ENCODE data around the gene KCNJ10. TPM values are rescaled to one million over a fixed set of nuclear protein-coding genes. Genes with fewer than 3 reads are reported as not detected.

The KCNJ10 gene
- total RNA-seq, 2 experiments from 2014 or later = not detected

DNA sequence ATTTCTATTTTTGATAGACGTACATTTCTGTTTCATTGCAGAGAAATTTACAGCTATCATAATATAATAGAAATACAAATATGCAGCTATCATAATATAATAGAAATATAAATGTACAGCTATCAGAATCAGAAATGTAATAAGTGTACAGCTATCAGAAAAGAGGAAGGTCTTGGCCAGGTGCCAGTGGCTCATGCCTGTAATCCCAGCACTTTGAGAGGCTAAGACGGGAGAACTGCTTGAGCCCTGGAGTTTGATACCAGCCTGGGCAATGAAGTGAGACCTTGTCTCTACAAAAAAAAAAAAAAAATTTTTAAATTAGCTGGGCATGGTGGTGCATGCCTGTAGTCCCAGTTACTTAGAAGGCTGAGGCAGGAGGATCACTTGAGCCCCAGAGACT, 76.0 kb downstream of the KCNJ10 start:
- Mint-ChIP-seq H3K27me3 (peaks cover 45% of the 10 kb centered on the region), H3K27ac (no peak overlapping the region), H3K4me1 (peaks cover 7% of the 10 kb centered on the region), H3K9me3 (ENCODE audit: low read depth) (no peaks in the 10 kb centered on the region), H3K36me3 (no peaks in the 10 kb centered on the region), H3K4me3 (no peak overlapping the region)
- CTCF ChIA-PET = interaction anchor here (0.6 to 1.7 kb wide), 3 partner anchors 12 to 324 kb away, joined by 4 to 6 read pairs (median 5); no protein-coding TSS in a partner anchor
- ATAC-seq (no peak), DNase-seq (no peak)

DNA sequence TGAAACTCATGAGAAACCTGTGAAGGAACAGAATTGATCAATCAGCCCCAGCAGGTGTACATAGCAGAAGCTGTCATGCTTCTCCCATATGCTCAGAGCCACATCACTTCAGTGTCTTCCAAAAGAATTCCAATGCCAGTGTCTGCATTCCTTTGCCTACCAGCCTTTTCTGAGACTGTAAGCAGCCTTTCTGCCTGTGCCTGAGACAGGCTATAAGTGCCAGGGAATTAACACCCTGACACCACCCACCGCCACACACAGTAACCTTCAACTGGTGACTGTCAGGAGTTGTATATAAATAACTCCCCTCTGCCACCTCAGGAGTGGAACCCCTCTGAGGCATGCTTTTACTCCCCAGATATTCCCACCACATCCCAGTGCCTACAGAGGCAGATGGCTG, 77.8 kb downstream of the KCNJ10 start:
- H3K36me3 Mint-ChIP-seq = no peaks in the 10 kb centered on the region
- no peak overlapping the region for H3K4me3 Mint-ChIP-seq
- H3K27ac Mint-ChIP-seq = no peak overlapping the region
- CTCF ChIA-PET = interaction anchor here (1.0 to 2.7 kb wide), 2 partner anchors 16 to 57 kb away, joined by 5 to 17 read pairs; no protein-coding TSS in a partner anchor
- ATAC-seq = no peak
- DNase-seq = no peak
- H3K4me1 Mint-ChIP-seq = peaks cover 7% of the 10 kb centered on the region
- peaks cover 33% of the 10 kb centered on the region for H3K27me3 Mint-ChIP-seq
- H3K9me3 Mint-ChIP-seq (ENCODE audit: low read depth) = no peaks in the 10 kb centered on the region

DNA sequence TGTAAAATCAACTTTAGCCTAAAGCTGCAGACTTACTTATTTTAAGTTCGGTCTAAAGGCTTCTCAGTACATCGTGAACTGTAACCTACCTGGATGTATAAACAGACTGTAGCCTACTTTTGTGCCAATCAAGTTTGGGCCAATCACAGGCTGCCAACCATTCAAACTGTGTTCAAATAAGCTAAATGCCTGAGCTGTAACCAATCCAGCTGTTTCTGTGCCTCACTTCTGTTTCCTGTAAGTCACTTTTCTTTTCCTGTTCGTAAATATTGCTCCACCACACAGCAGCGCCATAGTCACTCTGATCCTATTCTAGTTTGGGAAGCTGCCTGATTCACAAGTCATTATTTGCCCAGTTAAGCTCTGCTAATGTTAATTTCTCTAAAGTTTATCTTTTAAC, 78.4 kb downstream of the KCNJ10 start:
- DNase-seq (no peak), ATAC-seq (peak; percentile 45)
- H3K27ac Mint-ChIP-seq = no peak overlapping the region
- CTCF ChIA-PET = interaction anchor here (0.7 to 2.7 kb wide), 5 partner anchors 14 to 99 kb away, joined by 3 to 17 read pairs (median 5); no protein-coding TSS in a partner anchor
- no peaks in the 10 kb centered on the region for H3K36me3 Mint-ChIP-seq
- H3K27me3 Mint-ChIP-seq = peaks cover 30% of the 10 kb centered on the region
- H3K4me1 Mint-ChIP-seq = peaks cover 7% of the 10 kb centered on the region
- no peak overlapping the region for H3K4me3 Mint-ChIP-seq
- no peaks in the 10 kb centered on the region for H3K9me3 Mint-ChIP-seq (ENCODE audit: low read depth)

DNA sequence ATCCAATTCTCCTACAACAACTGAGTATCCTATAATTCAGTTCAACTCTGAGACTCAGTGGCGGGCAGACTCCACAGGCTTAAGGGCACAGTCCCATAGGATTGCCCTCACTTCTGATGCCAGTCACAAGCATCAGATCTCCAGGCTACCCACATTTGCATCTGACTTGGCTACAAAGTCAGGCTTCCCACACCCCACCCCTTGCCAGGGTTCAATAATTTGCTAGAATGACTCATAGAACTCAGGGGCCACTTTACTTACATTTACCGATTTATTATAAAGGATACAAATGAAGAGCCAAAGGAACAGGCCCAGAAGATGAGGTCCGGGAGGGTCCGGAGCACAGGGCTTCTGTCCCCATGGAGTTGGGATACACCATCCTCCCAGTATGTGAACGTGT, 80.0 kb downstream of the KCNJ10 start:
- H3K9me3 Mint-ChIP-seq (ENCODE audit: low read depth) = no peaks in the 10 kb centered on the region
- H3K27me3 Mint-ChIP-seq = peaks cover 20% of the 10 kb centered on the region
- CTCF ChIA-PET = interaction anchor here (2.7 kb wide), 1 partner anchor 18 kb away, joined by 17 read pairs; no protein-coding TSS in a partner anchor
- ATAC-seq (no peak), DNase-seq (no peak)
- H3K4me1 Mint-ChIP-seq = peaks cover 7% of the 10 kb centered on the region
- H3K4me3 Mint-ChIP-seq = no peak overlapping the region
- no peak overlapping the region for H3K27ac Mint-ChIP-seq
- no peaks in the 10 kb centered on the region for H3K36me3 Mint-ChIP-seq

DNA sequence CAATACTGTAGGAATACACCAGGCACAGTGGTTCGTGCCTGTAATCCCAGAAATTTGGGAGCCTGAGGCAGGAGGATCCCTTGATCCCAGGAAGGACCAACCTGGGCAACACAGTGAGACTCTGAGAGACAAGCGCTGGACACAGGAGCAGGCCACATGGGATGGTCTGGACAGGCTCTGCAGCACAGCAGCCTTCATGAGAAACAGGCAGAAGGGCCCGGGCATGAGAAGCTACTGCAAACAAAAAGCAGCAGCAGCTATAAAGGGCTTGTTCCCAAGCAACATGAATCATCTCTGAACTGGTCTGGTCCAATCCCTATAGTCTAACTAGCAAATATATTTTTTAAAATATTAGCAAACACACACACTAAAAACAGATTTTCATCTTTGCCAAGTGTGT, 80.4 kb downstream of the KCNJ10 start:
- Mint-ChIP-seq H3K4me3 (no peak overlapping the region), H3K27ac (no peak overlapping the region), H3K27me3 (peaks cover 21% of the 10 kb centered on the region), H3K36me3 (no peaks in the 10 kb centered on the region), H3K9me3 (ENCODE audit: low read depth) (no peaks in the 10 kb centered on the region), H3K4me1 (peaks cover 7% of the 10 kb centered on the region)
- CTCF ChIA-PET = interaction anchor here (2.7 kb wide), 1 partner anchor 18 kb away, joined by 17 read pairs; no protein-coding TSS in a partner anchor
- no peak for DNase-seq
- ATAC-seq = no peak

DNA sequence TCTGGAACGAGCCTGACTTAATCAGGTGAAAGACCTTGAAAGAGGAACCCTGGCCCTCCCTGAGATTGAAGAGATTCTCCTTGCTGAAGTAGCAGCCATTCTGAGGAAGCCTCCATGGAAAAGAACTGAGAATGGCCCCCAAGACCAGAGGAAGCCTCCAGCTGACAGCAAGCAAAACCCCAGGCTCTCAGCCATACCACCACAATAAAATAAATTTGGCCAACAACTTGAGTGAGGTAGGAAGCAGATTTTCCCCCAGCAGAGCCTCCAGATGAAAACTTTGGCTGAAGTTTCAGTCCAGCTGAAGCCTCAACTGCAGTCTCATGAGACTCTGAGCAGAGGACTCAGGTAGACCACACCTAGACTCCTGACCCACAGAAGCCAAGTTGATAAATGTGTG, 82.0 kb downstream of the KCNJ10 start:
- Mint-ChIP-seq H3K27me3 (peaks cover 24% of the 10 kb centered on the region), H3K4me3 (no peak overlapping the region), H3K27ac (no peak overlapping the region), H3K9me3 (ENCODE audit: low read depth) (no peaks in the 10 kb centered on the region), H3K4me1 (peaks cover 7% of the 10 kb centered on the region), H3K36me3 (no peaks in the 10 kb centered on the region)
- no peak for ATAC-seq
- CTCF ChIA-PET = no interaction called here
- no peak for DNase-seq

DNA sequence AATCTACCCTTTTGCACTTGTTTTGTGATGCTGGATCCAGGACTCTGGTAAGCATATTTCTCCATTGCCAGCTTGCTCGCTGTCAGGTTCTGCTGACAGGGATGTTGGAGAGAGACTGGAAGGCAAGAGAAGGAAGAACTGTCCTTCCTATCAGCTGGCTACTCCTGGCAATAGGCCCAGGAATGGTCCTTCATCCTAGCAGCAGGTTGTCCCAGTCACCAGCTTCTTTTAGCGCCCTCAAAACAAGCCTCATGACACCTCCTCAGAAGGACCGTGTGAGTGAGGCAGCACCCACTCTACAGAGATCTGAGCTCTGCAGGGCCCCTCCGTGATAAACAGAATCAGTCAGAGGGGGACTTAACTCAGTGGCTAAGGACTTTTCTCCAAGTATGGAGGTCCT, 82.8 kb downstream of the KCNJ10 start:
- H3K4me1 Mint-ChIP-seq = peaks cover 7% of the 10 kb centered on the region
- peaks cover 23% of the 10 kb centered on the region for H3K27me3 Mint-ChIP-seq
- no peak for ATAC-seq
- CTCF ChIA-PET = interaction anchor here (1.3 kb wide), 1 partner anchor 51 kb away, joined by 4 read pairs; no protein-coding TSS in a partner anchor
- DNase-seq = no peak
- H3K36me3 Mint-ChIP-seq = no peaks in the 10 kb centered on the region
- no peak overlapping the region for H3K27ac Mint-ChIP-seq
- H3K9me3 Mint-ChIP-seq (ENCODE audit: low read depth) = no peaks in the 10 kb centered on the region
- no peak overlapping the region for H3K4me3 Mint-ChIP-seq

DNA sequence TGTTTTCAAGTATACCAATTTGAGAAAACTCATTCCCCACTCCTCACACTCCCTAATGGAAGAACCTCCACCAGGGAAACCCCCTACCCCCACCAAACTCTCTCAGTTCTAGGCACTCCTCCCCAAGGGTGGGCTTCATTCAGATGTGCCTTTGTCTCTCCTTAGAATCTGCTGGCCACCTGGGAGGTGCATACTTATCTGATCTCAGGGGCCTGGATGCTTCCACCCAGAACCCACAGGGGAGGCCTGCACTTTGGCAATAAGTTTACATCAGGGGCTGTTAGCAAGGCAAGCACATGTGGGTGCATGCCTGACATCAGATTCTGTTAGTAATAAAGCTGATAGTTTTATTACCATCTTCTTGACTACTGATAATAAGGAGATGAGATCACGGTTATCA, 83.4 kb downstream of the KCNJ10 start:
- DNase-seq (no peak), ATAC-seq (no peak)
- CTCF ChIA-PET = interaction anchor here (1.3 kb wide), 1 partner anchor 50 kb away, joined by 4 read pairs; no protein-coding TSS in a partner anchor
- no peak overlapping the region for H3K4me3 Mint-ChIP-seq
- H3K4me1 Mint-ChIP-seq = peaks cover 6% of the 10 kb centered on the region
- H3K9me3 Mint-ChIP-seq (ENCODE audit: low read depth) = no peaks in the 10 kb centered on the region
- H3K36me3 Mint-ChIP-seq = no peaks in the 10 kb centered on the region
- H3K27me3 Mint-ChIP-seq = peaks cover 28% of the 10 kb centered on the region
- no peak overlapping the region for H3K27ac Mint-ChIP-seq

DNA sequence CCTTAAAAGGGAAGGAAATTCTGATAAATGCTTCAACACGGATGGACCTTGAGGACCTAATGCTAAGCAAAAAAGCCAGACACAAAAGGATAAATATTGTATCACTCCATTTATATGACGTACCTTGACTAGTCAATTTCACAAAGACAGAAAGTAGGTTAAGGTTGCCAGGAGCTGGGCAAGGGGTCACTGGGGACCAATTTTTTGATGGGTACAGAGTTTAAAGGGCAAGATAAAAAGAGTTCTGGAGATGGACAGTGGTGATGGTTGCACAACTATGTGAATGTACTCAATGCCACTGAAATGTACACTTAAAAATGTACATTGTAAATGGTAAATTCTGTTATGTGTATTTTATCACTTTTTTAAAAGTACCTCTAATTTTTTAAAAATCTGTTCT, 83.9 kb downstream of the KCNJ10 start:
- Mint-ChIP-seq H3K4me1 (peaks cover 2% of the 10 kb centered on the region), H3K27me3 (peaks cover 28% of the 10 kb centered on the region), H3K27ac (no peak overlapping the region), H3K4me3 (no peak overlapping the region), H3K9me3 (ENCODE audit: low read depth) (no peaks in the 10 kb centered on the region), H3K36me3 (no peaks in the 10 kb centered on the region)
- CTCF ChIA-PET = no interaction called here
- DNase-seq (no peak), ATAC-seq (no peak)

DNA sequence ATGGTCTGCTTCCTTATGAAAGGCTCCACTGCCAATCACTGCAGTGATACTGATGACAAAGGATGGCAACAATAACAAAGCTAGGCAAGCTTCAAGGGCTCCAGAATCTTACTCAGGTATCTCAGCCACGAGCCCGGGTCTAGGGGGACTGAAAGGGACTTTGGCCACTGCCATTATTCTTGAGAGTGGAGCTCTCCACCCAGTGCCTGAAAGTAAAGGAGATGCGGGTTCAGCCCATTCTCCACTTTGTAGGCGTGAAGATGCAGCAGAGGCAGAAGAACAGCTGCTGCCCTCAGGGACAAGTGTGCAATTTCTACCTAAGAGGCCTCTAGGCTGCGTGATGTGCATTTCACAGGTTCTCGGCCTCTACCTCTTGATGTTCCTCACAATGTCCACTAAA, 84.5 kb downstream of the KCNJ10 start:
- Mint-ChIP-seq H3K36me3 (no peaks in the 10 kb centered on the region), H3K27ac (no peak overlapping the region), H3K9me3 (ENCODE audit: low read depth) (no peaks in the 10 kb centered on the region), H3K4me1 (no peaks in the 10 kb centered on the region), H3K4me3 (no peak overlapping the region), H3K27me3 (peaks cover 30% of the 10 kb centered on the region)
- ATAC-seq (no peak), DNase-seq (no peak)
- CTCF ChIA-PET = no interaction called here

DNA sequence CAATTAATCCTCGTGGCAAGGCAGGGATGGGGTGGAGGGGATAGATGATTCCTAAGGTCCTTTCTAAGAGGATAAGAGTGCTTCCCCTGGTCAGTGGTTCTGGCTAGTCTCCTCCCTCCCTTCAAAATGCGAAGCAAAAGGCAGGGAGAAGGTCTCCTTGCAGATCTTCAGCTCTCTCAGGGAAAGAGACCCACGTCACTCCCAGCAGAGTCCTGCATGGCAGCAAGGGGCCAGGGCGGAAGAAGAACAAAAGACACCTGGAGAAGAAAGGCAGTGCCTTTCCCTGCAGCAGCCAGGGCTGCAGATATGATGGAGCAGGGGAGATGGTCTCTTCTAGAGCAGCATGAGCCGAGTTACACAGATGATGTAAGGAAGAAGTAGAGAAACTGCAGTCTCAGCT, 86.3 kb downstream of the KCNJ10 start:
- CTCF ChIA-PET = interaction anchor here (0.8 to 1.2 kb wide), 4 partner anchors 22 to 91 kb away, joined by 3 read pairs; no protein-coding TSS in a partner anchor
- DNase-seq = peak; percentile 27
- Mint-ChIP-seq H3K4me3 (no peak overlapping the region), H3K27ac (no peak overlapping the region), H3K27me3 (peaks cover 36% of the 10 kb centered on the region), H3K4me1 (no peaks in the 10 kb centered on the region), H3K36me3 (no peaks in the 10 kb centered on the region), H3K9me3 (ENCODE audit: low read depth) (no peaks in the 10 kb centered on the region)
- ATAC-seq = no peak

DNA sequence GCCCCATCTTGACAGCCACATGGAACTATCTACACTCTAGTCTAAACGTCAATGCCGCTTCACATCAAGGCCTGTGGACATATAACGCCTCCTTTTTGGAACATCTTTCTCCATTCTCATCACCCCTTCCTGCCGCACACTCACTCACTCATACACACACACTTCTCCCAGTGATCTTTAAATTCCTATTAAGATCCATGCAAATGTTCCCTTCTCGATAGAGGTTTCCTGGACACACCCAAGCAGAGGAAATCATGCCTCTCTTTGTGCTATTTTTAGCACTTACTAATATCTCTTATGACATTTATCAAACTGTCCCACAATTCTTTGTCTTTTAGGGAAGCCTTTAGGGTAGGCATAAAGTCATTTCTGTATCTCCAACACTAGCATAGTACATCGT, 87.7 kb downstream of the KCNJ10 start:
- Mint-ChIP-seq H3K36me3 (no peaks in the 10 kb centered on the region), H3K4me3 (no peak overlapping the region), H3K4me1 (no peaks in the 10 kb centered on the region), H3K27ac (no peak overlapping the region), H3K27me3 (peaks cover 49% of the 10 kb centered on the region), H3K9me3 (ENCODE audit: low read depth) (no peaks in the 10 kb centered on the region)
- CTCF ChIA-PET = interaction anchor here (0.9 to 1.1 kb wide), 2 partner anchors 20 to 24 kb away, joined by 3 read pairs; no protein-coding TSS in a partner anchor
- ATAC-seq (no peak), DNase-seq (peak; percentile 5)

DNA sequence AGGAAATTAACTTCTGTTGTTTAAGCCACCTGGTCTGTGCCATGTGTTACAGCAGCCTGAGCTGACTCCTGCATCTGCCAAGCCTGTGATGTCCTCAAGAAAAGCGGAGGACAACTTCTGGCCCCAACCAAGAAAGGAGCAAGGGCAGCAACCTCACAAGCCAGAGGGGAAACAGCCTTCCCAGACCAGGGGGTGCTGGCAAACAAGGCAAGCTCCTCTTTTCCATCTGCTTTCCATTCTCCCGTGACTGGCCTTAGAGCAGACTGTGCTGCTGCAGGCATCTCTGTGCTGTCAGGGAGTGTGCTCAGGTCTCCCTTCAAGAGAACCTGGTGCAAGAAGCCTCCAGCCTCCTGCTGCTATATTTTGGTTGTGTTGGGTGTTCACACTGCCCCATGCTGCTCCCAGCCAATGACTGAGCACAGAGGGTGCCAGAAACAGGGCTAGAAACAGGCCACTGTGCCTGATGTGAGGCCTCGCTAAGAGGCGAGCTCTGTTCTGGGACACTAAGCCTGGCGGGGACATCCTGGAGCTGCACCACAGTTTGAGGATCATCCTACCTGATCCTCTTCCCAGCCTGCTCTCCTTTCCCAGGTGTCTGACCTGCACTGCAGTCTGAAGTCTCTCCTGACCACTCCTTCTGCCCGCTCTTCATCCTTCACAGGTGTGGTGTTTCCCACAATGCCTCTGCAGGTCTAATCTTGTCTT, 88.5 kb downstream of the KCNJ10 start:
- DNase-seq (peak; percentile 29), ATAC-seq (no peak)
- no peak overlapping the region for H3K27ac Mint-ChIP-seq
- H3K27me3 Mint-ChIP-seq = peaks cover 57% of the 10 kb centered on the region
- no peaks in the 10 kb centered on the region for H3K4me1 Mint-ChIP-seq
- no peak overlapping the region for H3K4me3 Mint-ChIP-seq
- H3K9me3 Mint-ChIP-seq (ENCODE audit: low read depth) = no peaks in the 10 kb centered on the region
- H3K36me3 Mint-ChIP-seq = no peaks in the 10 kb centered on the region
- CTCF ChIA-PET = interaction anchor here (0.9 kb wide), 1 partner anchor 20 kb away, joined by 3 read pairs; no protein-coding TSS in a partner anchor

DNA sequence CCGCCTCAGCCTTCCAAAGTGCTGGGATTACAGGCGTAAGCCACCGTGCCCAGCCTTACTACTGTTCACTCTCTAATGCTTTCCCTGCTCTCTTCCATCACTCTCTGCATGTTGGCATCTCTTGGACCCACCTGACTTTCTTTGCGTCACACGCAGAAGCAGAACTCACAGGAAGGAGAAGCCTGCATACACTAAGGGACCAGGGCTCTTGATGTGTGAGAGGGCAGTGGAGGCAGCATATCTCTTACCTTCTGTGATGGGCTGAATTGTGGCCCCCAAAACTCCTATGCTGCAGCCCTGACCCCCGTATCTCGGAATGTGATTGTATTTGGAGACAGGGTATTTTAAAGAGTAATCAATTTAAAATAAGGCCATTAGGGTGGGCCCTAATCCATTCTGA, 89.2 kb downstream of the KCNJ10 start:
- ATAC-seq (no peak), DNase-seq (peak; percentile 28)
- Mint-ChIP-seq H3K27me3 (peaks cover 57% of the 10 kb centered on the region), H3K4me1 (no peaks in the 10 kb centered on the region), H3K4me3 (no peak overlapping the region), H3K27ac (no peak overlapping the region), H3K9me3 (ENCODE audit: low read depth) (no peaks in the 10 kb centered on the region), H3K36me3 (no peaks in the 10 kb centered on the region)
- CTCF ChIA-PET = no interaction called here

Data from activated CD8-positive, alpha-beta memory T cell treated with anti-CD3 and anti-CD28 coated beads, Interleukin-2, amount 10 ng/mL, durations not matched to agents 7 days and 5 days (primary cell).